Kidney (tissue), 14 donors: ENCODE data around the gene GRM7. TPM values are rescaled to one million over a fixed set of nuclear protein-coding genes. Genes with fewer than 3 reads are reported as not detected.

Experiments used
- DNase-seq, 5 donors: peaks; one replicate each; pipeline ENCODE4 v3.0.0-alpha.2; 2013 to 2020
- FAIRE-seq: peaks from 2 replicates; lab custom pipeline; 2012; peaks lifted over from hg19 to GRCh38; lab: Jason Lieb, UNC
- H3K27ac ChIP-seq, 2 donors: one replicate each; pipeline ENCODE4 v1.7.0; 2013; ENCODE audit warnings: low read depth in 2 of 2, low read length in 2 of 2, inconsistent platforms in 1 of 2
- H3K27me3 ChIP-seq: one replicate; pipeline ENCODE4 v1.7.1; 2013; ENCODE audit warnings: low read length, inconsistent platforms; ENCODE audit not compliant: control insufficient read depth, insufficient read depth
- H3K36me3 ChIP-seq, 3 donors: one replicate each; pipeline versions ENCODE4 v1.7.0 to v1.7.1; 2013; ENCODE audit warnings: low read length in 3 of 3, control low read depth in 1 of 3, inconsistent platforms in 1 of 3; ENCODE audit not compliant: insufficient read depth in 3 of 3, control insufficient read depth in 2 of 3
- H3K4me1 ChIP-seq, 3 donors: one replicate each; pipeline versions ENCODE4 v1.7.0 to v1.7.1; 2013; ENCODE audit warnings: low read length in 3 of 3, inconsistent platforms in 1 of 3, low read depth in 1 of 3; ENCODE audit not compliant: control insufficient read depth in 2 of 3, insufficient read depth in 2 of 3
- H3K4me3 ChIP-seq, 3 donors: one replicate each; pipeline versions ENCODE4 v1.7.0 to v1.8.1; 2013; ENCODE audit warnings: low read length in 3 of 3, control low read depth in 1 of 3, inconsistent platforms in 1 of 3
- H3K9ac ChIP-seq, 3 donors: one replicate each; pipeline versions ENCODE4 v1.7.0 to v1.7.1; 2013; ENCODE audit warnings: low read length in 3 of 3, control low read depth in 1 of 3, inconsistent platforms in 1 of 3
- H3K9me3 ChIP-seq, 3 donors: one replicate each; pipeline versions ENCODE4 v1.7.0 to v1.7.1; 2013; ENCODE audit warnings: low read length in 3 of 3, control low read depth in 1 of 3, inconsistent platforms in 1 of 3; ENCODE audit not compliant: control insufficient read depth in 2 of 3, insufficient read depth in 1 of 3
- CTCF ChIP-seq: IDR thresholded peaks from 3 replicates; pipeline ENCODE4 v1.5.1; 2012; ENCODE audit warnings: mild to moderate bottlenecking, moderate library complexity, borderline replicate concordance; ENCODE audit not compliant: insufficient read depth; ENCODE audit errors: extremely low read depth
- intact Hi-C: fragments of 100-400 bp; cut with DNase I; formaldehyde crosslinking; loops from one replicate; pipeline ENCODE4 v1.11.1; 2022
- polyA plus RNA-seq: library from polyadenylated mRNA; stranded (reverse); fragments of 350-450 nt; fragmentation: Illumina TruSeq; extraction: RNeasy Lipid Tissue Mini Kit (QIAGEN cat#74804); gene quantifications from one replicate; pipeline ENCODE4 v1.2.3, GENCODE V29; 2014; ENCODE audit warnings: low read depth, low replicate concordance; ENCODE audit not compliant: insufficient read depth
- total RNA-seq: library from RNA; stranded (reverse); fragmentation: NEBNext Ultra II Directional; extraction: Animal tissue kit (Norgen Biotek cat#: 25700); gene quantifications from one replicate; pipeline ENCODE4 v1.2.1, GENCODE V29; 2021
- donor health status: control.
- donor health status: control.
- donor health status: control.
- donor health status: control.
- donor health status: control.
- donor health status: DM: yes; HTN: yes; CAD: no.
- donor health status: Normal renal cell carcinoma (clear cell type).

GRM7 gene
- total and polyA plus RNA-seq, 2 donors from 2014 or later: 0.16 TPM; not detected in 1

- Histone ChIP-seq H3K9me3 (no peaks in the 10 kb centered on the region), H3K27ac (no peak overlapping the region), H3K36me3 (no peaks in the 10 kb centered on the region), H3K4me1 (no peaks in the 10 kb centered on the region), H3K4me3 (no peak overlapping the region), H3K9ac (no peak overlapping the region), H3K27me3 (no peaks in the 10 kb centered on the region)
- DNase-seq: no peak
- TF ChIP-seq CTCF: no peak
- no peak for FAIRE-seq
- intact Hi-C loops: no loop called here
Observed at GRCh38 chr3:7692866-7693265, 832.0 kb downstream of the GRM7 start.

- DNase-seq: no peak
- H3K4me3 ChIP-seq: no peak overlapping the region
- H3K27me3 ChIP-seq: no peaks in the 10 kb centered on the region
- no peaks in the 10 kb centered on the region for H3K36me3 ChIP-seq
- H3K9me3 ChIP-seq: no peaks in the 10 kb centered on the region
- H3K27ac ChIP-seq: no peak overlapping the region
- no peaks in the 10 kb centered on the region for H3K4me1 ChIP-seq
- no peak for TF ChIP-seq CTCF
- no peak overlapping the region for H3K9ac ChIP-seq
- FAIRE-seq: no peak
- intact Hi-C loops: no loop called here
Observed at GRCh38 chr3:7693976-7694375, 833.1 kb downstream of the GRM7 start.

- DNase-seq: no peak
Observed at GRCh38 chr3:7695049-7695448, 834.1 kb downstream of the GRM7 start.

More at GRCh38 chr3:7695049-7695448, 834.1 kb downstream of the GRM7 start:
- no peaks in the 10 kb centered on the region for H3K9me3 ChIP-seq
- FAIRE-seq: no peak
- intact Hi-C loops: no loop called here
- no peak overlapping the region for H3K9ac ChIP-seq
- TF ChIP-seq CTCF: no peak
- no peak overlapping the region for H3K4me3 ChIP-seq
- H3K27ac ChIP-seq: no peak overlapping the region
- no peaks in the 10 kb centered on the region for H3K27me3 ChIP-seq
- H3K36me3 ChIP-seq: no peaks in the 10 kb centered on the region
- no peaks in the 10 kb centered on the region for H3K4me1 ChIP-seq
